ENCODE data around the gene BPIFA3.

- TF ChIP-seq CTCF (IDR thresholded peaks at IDR 0.05) (no peak), POLR2A (IDR thresholded peaks at IDR 0.05) (no peak)
Observed at GRCh38 chr20:33209789-33210188, 7.4 kb upstream of the BPIFA3 start.
